PC-3 (cell line): ENCODE measurements around the gene MAPK6. TPM values are rescaled to one million over a fixed set of nuclear protein-coding genes. Genes with fewer than 3 reads are reported as not detected.

Experiments
- ATAC-seq: fragments of 200-7000 bp; cut with Tn5 transposase; 2 replicates; pipeline ENCODE4 v1.9.1; 2020; ENCODE audit warnings: mild to moderate bottlenecking, moderate library complexity
- BruUV-seq: library from RNA; stranded (reverse); fragments of 400-500 nt; replicated peaks from 2 replicates; lab custom pipeline; 2021; lab: Mats Ljungman, UMichigan
- CTCF ChIA-PET: fragments of 300-600 bp; sonication (Branson Sonifier 250); formaldehyde crosslinking; loops from one replicate; lab custom pipeline; 2022; ENCODE audit warnings: antibody characterized with exemption; lab: Charles Lee
- POLR2A ChIA-PET: fragments of 300-600 bp; sonication (Branson Sonifier 250); formaldehyde crosslinking; loops from one replicate; lab custom pipeline; 2022; ENCODE audit warnings: antibody characterized with exemption; ENCODE audit not compliant: unreplicated experiment; lab: Charles Lee
- DNase-seq: peaks from one replicate; pipeline ENCODE4 v3.0.0-alpha.2; 2015
- H2AFZ ChIP-seq: fragments of 300-600 bp; sonication (generic); 2 replicates; pipeline ENCODE4 v1.6.0; 2016; ENCODE audit warnings: antibody characterized with exemption, low read length
- H3F3A ChIP-seq: fragments of 300-600 bp; sonication (generic); one replicate; pipeline ENCODE4 v1.6.0; 2017; ENCODE audit warnings: antibody characterized with exemption, low read length, control low read depth, mild to moderate bottlenecking; ENCODE audit not compliant: unreplicated experiment
- H3K27ac ChIP-seq: fragments of 300-600 bp; sonication (generic); 2 replicates; pipeline ENCODE4 v1.5.1; 2016; ENCODE audit warnings: mild to moderate bottlenecking, low read length
- H3K27me3 ChIP-seq: fragments of 300-600 bp; sonication (generic); 2 replicates; pipeline ENCODE4 v1.6.1; 2016; ENCODE audit warnings: low read length, mixed read lengths
- H3K36me3 ChIP-seq: fragments of 300-600 bp; sonication (generic); 2 replicates; pipeline ENCODE4 v1.6.1; 2016; ENCODE audit warnings: low read depth, mixed run types, low read length, mixed read lengths
- H3K4me1 ChIP-seq: fragments of 300-600 bp; sonication (generic); 2 replicates; pipeline ENCODE4 v1.5.1; 2016; ENCODE audit warnings: low read length; ENCODE audit not compliant: insufficient read depth
- H3K4me2 ChIP-seq: fragments of 300-600 bp; sonication (generic); 2 replicates; pipeline ENCODE4 v1.6.0; 2016; ENCODE audit warnings: low read length
- H3K4me3 ChIP-seq: fragments of 300-600 bp; sonication (generic); 2 replicates; pipeline ENCODE4 v1.5.1; 2016; ENCODE audit warnings: mild to moderate bottlenecking, low read length, mixed read lengths
- H3K79me2 ChIP-seq: fragments of 300-600 bp; sonication (generic); 2 replicates; pipeline ENCODE4 v1.6.1; 2017; ENCODE audit warnings: low read length, mixed read lengths
- H3K9ac ChIP-seq: fragments of 300-600 bp; sonication (generic); 2 replicates; pipeline ENCODE4 v1.6.0; 2016; ENCODE audit warnings: mild to moderate bottlenecking, low read length
- H3K9me2 ChIP-seq: fragments of 300-600 bp; sonication (generic); replicated peaks from 2 replicates; pipeline ENCODE4 v1.6.1; 2016; ENCODE audit warnings: mixed run types, low read length, mixed read lengths
- H3K9me3 ChIP-seq: fragments of 300-600 bp; sonication (generic); 2 replicates; pipeline ENCODE4 v1.6.1; 2016; ENCODE audit warnings: low read length, mixed read lengths
- H4K20me1 ChIP-seq: fragments of 300-600 bp; sonication (generic); 2 replicates; pipeline ENCODE4 v1.6.1; 2016; ENCODE audit warnings: low read length, mixed read lengths
- EZH2 ChIP-seq: fragments of 300-600 bp; sonication (generic); IDR thresholded peaks from one replicate; pipeline ENCODE4 v1.6.1; 2017; ENCODE audit warnings: antibody characterized with exemption, mild to moderate bottlenecking, low read length; ENCODE audit not compliant: unreplicated experiment
- EZH2phosphoT487 ChIP-seq: fragments of 300-600 bp; sonication (generic); IDR thresholded peaks from 2 replicates; pipeline ENCODE4 v1.6.1; 2018; ENCODE audit warnings: mild to moderate bottlenecking, antibody characterized with exemption, low read length, borderline replicate concordance
- intact Hi-C: fragments of 100-400 bp; cut with micrococcal nuclease; formaldehyde crosslinking; loops from 2 replicates; pipeline ENCODE4 v1.9.0; 2023
- total RNA-seq: library from RNA; depleted of rRNA; stranded (reverse); fragments of >200 nt; gene quantifications from 2 replicates; pipeline ENCODE4 v1.2.3, GENCODE V29; 2014
- TF ChIP-seq, protein P1 (sequence below): fragments of 300-600 bp; sonication (generic); conservative IDR thresholded peaks from 2 replicates; pipeline ENCODE4 v1.5.1; 2017; ENCODE audit warnings: antibody characterized with exemption, low read depth, mild to moderate bottlenecking, low read length

Gene MAPK6
- total RNA-seq, 1 experiment from 2014 or later, result 22.5 TPM

- no peak for DNase-seq
- BruUV-seq, result no TSS peak
- CTCF ChIA-PET, result no interaction called here
These were observed 79.3 kb downstream of the MAPK6 start for GRCh38 chr15:52098323-52098722.

DNA sequence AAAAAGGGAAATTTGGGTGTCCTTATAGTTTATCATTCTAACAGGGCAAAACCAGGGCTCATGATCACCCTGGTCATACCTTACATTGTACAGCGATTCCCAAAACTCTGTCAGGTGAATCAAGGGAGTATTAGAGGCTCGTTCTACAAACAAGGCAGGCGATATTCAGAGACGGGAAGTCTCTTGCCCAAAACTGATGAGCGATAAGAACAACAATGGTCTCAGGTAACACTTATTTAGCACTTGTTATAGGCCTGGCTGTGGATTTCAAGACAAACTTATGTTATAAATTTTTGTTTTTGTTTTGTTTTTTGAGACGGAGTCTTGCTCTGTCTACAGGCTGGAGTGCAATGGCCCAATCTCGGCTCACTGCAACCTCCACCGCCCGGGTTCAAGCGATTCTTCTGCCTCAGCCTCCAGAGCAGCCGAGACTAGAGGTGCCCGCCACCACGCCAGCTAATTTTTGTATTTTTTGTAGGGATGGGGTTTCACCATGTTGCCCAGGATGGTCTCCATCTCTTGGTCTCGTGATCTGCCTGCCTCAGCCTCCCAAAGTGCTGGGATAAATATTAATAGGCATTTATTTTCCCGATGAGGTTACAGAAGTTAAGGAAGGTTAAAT lies 80.7 kb downstream of the MAPK6 start:
- no peak for DNase-seq
- intact Hi-C loops, result loop anchor here (5.0 kb wide), 1 partner anchor 43 kb away; no protein-coding TSS in a partner anchor
- no peak overlapping the region for H3K4me2 ChIP-seq
- peaks cover 37% of the 10 kb centered on the region for H3K4me1 ChIP-seq
- no peaks in the 10 kb centered on the region for H3K9me2 ChIP-seq
- H3K9me3 ChIP-seq, result no peaks in the 10 kb centered on the region
- H3K27ac ChIP-seq, result no peak overlapping the region
- H3K27me3 ChIP-seq, result no peaks in the 10 kb centered on the region
- H2AFZ ChIP-seq, result no peak overlapping the region
- H3K36me3 ChIP-seq, result no peaks in the 10 kb centered on the region
- no peak overlapping the region for H3K9ac ChIP-seq
- ChIA-PET CTCF (no interaction called here), POLR2A (no interaction called here)
- H4K20me1 ChIP-seq, result no peaks in the 10 kb centered on the region
- TF ChIP-seq, protein P1, sequence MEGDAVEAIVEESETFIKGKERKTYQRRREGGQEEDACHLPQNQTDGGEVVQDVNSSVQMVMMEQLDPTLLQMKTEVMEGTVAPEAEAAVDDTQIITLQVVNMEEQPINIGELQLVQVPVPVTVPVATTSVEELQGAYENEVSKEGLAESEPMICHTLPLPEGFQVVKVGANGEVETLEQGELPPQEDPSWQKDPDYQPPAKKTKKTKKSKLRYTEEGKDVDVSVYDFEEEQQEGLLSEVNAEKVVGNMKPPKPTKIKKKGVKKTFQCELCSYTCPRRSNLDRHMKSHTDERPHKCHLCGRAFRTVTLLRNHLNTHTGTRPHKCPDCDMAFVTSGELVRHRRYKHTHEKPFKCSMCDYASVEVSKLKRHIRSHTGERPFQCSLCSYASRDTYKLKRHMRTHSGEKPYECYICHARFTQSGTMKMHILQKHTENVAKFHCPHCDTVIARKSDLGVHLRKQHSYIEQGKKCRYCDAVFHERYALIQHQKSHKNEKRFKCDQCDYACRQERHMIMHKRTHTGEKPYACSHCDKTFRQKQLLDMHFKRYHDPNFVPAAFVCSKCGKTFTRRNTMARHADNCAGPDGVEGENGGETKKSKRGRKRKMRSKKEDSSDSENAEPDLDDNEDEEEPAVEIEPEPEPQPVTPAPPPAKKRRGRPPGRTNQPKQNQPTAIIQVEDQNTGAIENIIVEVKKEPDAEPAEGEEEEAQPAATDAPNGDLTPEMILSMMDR, result no peak
- TF ChIP-seq EZH2 (no peak), EZH2phosphoT487 (no peak)
- no TSS peak for BruUV-seq
- no peaks in the 10 kb centered on the region for H3K79me2 ChIP-seq
- ATAC-seq, result no peak
- H3K4me3 ChIP-seq, result no peak overlapping the region
- H3F3A ChIP-seq, result peaks cover 3% of the 10 kb centered on the region

More at GRCh38 chr15:52098323-52098722, 79.3 kb downstream of the MAPK6 start:
- no peaks in the 10 kb centered on the region for H3K27me3 ChIP-seq
- POLR2A ChIA-PET, result no interaction called here
- peaks cover 3% of the 10 kb centered on the region for H3F3A ChIP-seq
- no peaks in the 10 kb centered on the region for H3K9me3 ChIP-seq
- no peak overlapping the region for H2AFZ ChIP-seq
- no peaks in the 10 kb centered on the region for H4K20me1 ChIP-seq
- no peak overlapping the region for H3K4me2 ChIP-seq
- H3K9ac ChIP-seq, result no peak overlapping the region
- TF ChIP-seq EZH2phosphoT487 (no peak), EZH2 (no peak)
- TF ChIP-seq, protein P1, result no peak
- intact Hi-C loops, result no loop called here
- H3K36me3 ChIP-seq, result no peaks in the 10 kb centered on the region
- no peaks in the 10 kb centered on the region for H3K79me2 ChIP-seq
- H3K9me2 ChIP-seq, result no peaks in the 10 kb centered on the region
- H3K4me1 ChIP-seq, result peaks cover 40% of the 10 kb centered on the region
- no peak overlapping the region for H3K4me3 ChIP-seq
- H3K27ac ChIP-seq, result no peak overlapping the region
- no peak for ATAC-seq

DNA sequence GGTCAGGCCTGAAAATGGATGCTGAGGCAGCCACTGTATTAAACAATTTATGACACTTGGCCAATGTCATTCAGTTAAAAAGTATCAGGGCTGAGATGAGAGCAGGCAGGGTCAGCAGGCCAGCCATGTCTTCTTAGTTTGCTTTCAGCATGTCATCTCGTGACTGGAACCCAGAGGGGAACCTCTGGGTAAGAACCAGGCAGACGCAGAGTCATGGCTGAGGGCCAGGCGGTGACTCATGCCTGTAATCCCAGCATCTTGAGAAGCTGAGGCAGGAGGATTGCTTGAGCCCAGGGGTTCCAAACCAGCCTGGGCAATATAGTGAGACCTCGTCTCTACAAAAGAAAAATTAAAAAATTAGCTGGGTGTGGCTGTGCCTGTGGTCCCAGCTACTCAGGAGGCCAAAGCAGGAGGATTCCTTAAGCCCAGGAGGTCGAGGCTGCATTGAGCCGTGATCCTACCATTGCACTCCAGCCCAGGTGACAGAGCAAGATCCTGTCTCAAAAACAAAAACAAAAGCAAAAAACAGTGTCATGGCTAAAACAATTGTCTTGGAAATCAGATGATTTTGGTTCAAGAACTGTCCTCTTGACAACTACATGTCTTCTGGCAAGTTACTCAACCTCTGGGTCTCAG lies 81.9 kb downstream of the MAPK6 start:
- Histone ChIP-seq H3K4me1 (peaks cover 28% of the 10 kb centered on the region), H3K9me3 (no peaks in the 10 kb centered on the region), H2AFZ (no peak overlapping the region), H4K20me1 (no peaks in the 10 kb centered on the region), H3K9ac (no peak overlapping the region), H3K4me3 (no peak overlapping the region), H3F3A (peaks cover 2% of the 10 kb centered on the region), H3K9me2 (no peaks in the 10 kb centered on the region), H3K27me3 (no peaks in the 10 kb centered on the region), H3K27ac (no peak overlapping the region), H3K36me3 (no peaks in the 10 kb centered on the region), H3K79me2 (no peaks in the 10 kb centered on the region), H3K4me2 (no peak overlapping the region)
- TF ChIP-seq EZH2, result no peak
- TF ChIP-seq, protein P1, result no peak
- no peak for TF ChIP-seq EZH2phosphoT487
- intact Hi-C loops, result loop anchor here (5.0 kb wide), 1 partner anchor 41 kb away; no protein-coding TSS in a partner anchor
- DNase-seq, result peak; percentile 81
- peak; percentile 44 for ATAC-seq
- no TSS peak for BruUV-seq
- ChIA-PET POLR2A (no interaction called here), CTCF (no interaction called here)
